Kidney (tissue), 14 donors: ENCODE data around the gene ST8SIA6. TPM values are rescaled to one million over a fixed set of nuclear protein-coding genes. Genes with fewer than 3 reads are reported as not detected.

ENCODE experiments used
- DNase-seq, 5 donors: peaks; one replicate each; pipeline ENCODE4 v3.0.0-alpha.2; 2013 to 2020
- FAIRE-seq: peaks from 2 replicates; lab custom pipeline; 2012; peaks lifted over from hg19 to GRCh38; lab: Jason Lieb, UNC
- H3K27ac ChIP-seq, 2 donors: one replicate each; pipeline ENCODE4 v1.7.0; 2013; ENCODE audit warnings: low read depth in 2 of 2, low read length in 2 of 2, inconsistent platforms in 1 of 2
- H3K27me3 ChIP-seq: one replicate; pipeline ENCODE4 v1.7.1; 2013; ENCODE audit warnings: low read length, inconsistent platforms; ENCODE audit not compliant: control insufficient read depth, insufficient read depth
- H3K36me3 ChIP-seq, 3 donors: one replicate each; pipeline versions ENCODE4 v1.7.0 to v1.7.1; 2013; ENCODE audit warnings: low read length in 3 of 3, control low read depth in 1 of 3, inconsistent platforms in 1 of 3; ENCODE audit not compliant: insufficient read depth in 3 of 3, control insufficient read depth in 2 of 3
- H3K4me1 ChIP-seq, 3 donors: one replicate each; pipeline versions ENCODE4 v1.7.0 to v1.7.1; 2013; ENCODE audit warnings: low read length in 3 of 3, inconsistent platforms in 1 of 3, low read depth in 1 of 3; ENCODE audit not compliant: control insufficient read depth in 2 of 3, insufficient read depth in 2 of 3
- H3K4me3 ChIP-seq, 3 donors: one replicate each; pipeline versions ENCODE4 v1.7.0 to v1.8.1; 2013; ENCODE audit warnings: low read length in 3 of 3, control low read depth in 1 of 3, inconsistent platforms in 1 of 3
- H3K9ac ChIP-seq, 3 donors: one replicate each; pipeline versions ENCODE4 v1.7.0 to v1.7.1; 2013; ENCODE audit warnings: low read length in 3 of 3, control low read depth in 1 of 3, inconsistent platforms in 1 of 3
- H3K9me3 ChIP-seq, 3 donors: one replicate each; pipeline versions ENCODE4 v1.7.0 to v1.7.1; 2013; ENCODE audit warnings: low read length in 3 of 3, control low read depth in 1 of 3, inconsistent platforms in 1 of 3; ENCODE audit not compliant: control insufficient read depth in 2 of 3, insufficient read depth in 1 of 3
- CTCF ChIP-seq: IDR thresholded peaks from 3 replicates; pipeline ENCODE4 v1.5.1; 2012; ENCODE audit warnings: mild to moderate bottlenecking, moderate library complexity, borderline replicate concordance; ENCODE audit not compliant: insufficient read depth; ENCODE audit errors: extremely low read depth
- intact Hi-C: fragments of 100-400 bp; cut with DNase I; formaldehyde crosslinking; loops from one replicate; pipeline ENCODE4 v1.11.1; 2022
- polyA plus RNA-seq: library from polyadenylated mRNA; stranded (reverse); fragments of 350-450 nt; fragmentation: Illumina TruSeq; extraction: RNeasy Lipid Tissue Mini Kit (QIAGEN cat#74804); gene quantifications from one replicate; pipeline ENCODE4 v1.2.3, GENCODE V29; 2014; ENCODE audit warnings: low read depth, low replicate concordance; ENCODE audit not compliant: insufficient read depth
- total RNA-seq: library from RNA; stranded (reverse); fragmentation: NEBNext Ultra II Directional; extraction: Animal tissue kit (Norgen Biotek cat#: 25700); gene quantifications from one replicate; pipeline ENCODE4 v1.2.1, GENCODE V29; 2021
- donor health status: control.
- donor health status: control.
- donor health status: control.
- donor health status: control.
- donor health status: control.
- donor health status: DM: yes; HTN: yes; CAD: no.
- donor health status: Normal renal cell carcinoma (clear cell type).

Gene ST8SIA6
- total and polyA plus RNA-seq, 2 donors from 2014 or later: 0.22 to 0.91 TPM

GRCh38 chr10:17455015-17455520 lies 673 bp upstream of the ST8SIA6 start:
- no peak for DNase-seq
- Histone ChIP-seq H3K4me3 (peak overlapping the region in 1 of 3 donors; percentile 49), H3K9me3 (no peaks in the 10 kb centered on the region), H3K4me1 (peaks cover 0 to 2% (median 0%) of the 10 kb centered on the region in 3 donors), H3K9ac (peak overlapping the region in 1 of 3 donors; percentile 26), H3K36me3 (no peaks in the 10 kb centered on the region), H3K27me3 (peaks cover 7% of the 10 kb centered on the region), H3K27ac (no peak overlapping the region)
- intact Hi-C loops: no loop called here
- FAIRE-seq: no peak
- no peak for TF ChIP-seq CTCF

- intact Hi-C loops: no loop called here
- FAIRE-seq: no peak
- peaks cover 0 to 2% (median 0%) of the 10 kb centered on the region in 3 donors for H3K4me1 ChIP-seq
- no peaks in the 10 kb centered on the region for H3K36me3 ChIP-seq
- no peak overlapping the region for H3K9ac ChIP-seq
- peak; percentile 59 to 80 (median 66) for DNase-seq
- peaks cover 7% of the 10 kb centered on the region for H3K27me3 ChIP-seq
- TF ChIP-seq CTCF: no peak
- H3K4me3 ChIP-seq: peak overlapping the region in 1 of 3 donors; percentile 35
- H3K27ac ChIP-seq: no peak overlapping the region
- peaks cover 0 to 3% (median 0%) of the 10 kb centered on the region in 3 donors for H3K9me3 ChIP-seq
Observed at GRCh38 chr10:17453373-17454091, 863 bp downstream of the ST8SIA6 start.

- Histone ChIP-seq H3K27ac (no peak overlapping the region), H3K9ac (no peak overlapping the region), H3K9me3 (peaks cover 0 to 4% (median 3%) of the 10 kb centered on the region in 3 donors), H3K36me3 (no peaks in the 10 kb centered on the region), H3K27me3 (peaks cover 7% of the 10 kb centered on the region), H3K4me1 (peaks cover 0 to 2% (median 0%) of the 10 kb centered on the region in 3 donors), H3K4me3 (peak overlapping the region in 1 of 3 donors; percentile 35)
- DNase-seq (peak in 1 of 5 donors; percentile 5), FAIRE-seq (no peak)
- TF ChIP-seq CTCF: no peak
- intact Hi-C loops: no loop called here
Observed at GRCh38 chr10:17453035-17453372, 1.4 kb downstream of the ST8SIA6 start.
